Measurements from ENCODE around the gene APBB1.
"Not testable (repeated sequence)": the region's sequence is repeated elsewhere in the genome, so short reads cannot be mapped to it uniquely, and the experiment has no call there.

APBB1 gene

GRCh38 chr11:6415797-6416196, 3.1 kb downstream of the APBB1 start:
- DNase-seq, result no peak

GRCh38 chr11:6414874-6415328, 4.0 kb downstream of the APBB1 start:
- DNase-seq, result no peak

GRCh38 chr11:6413791-6414201, 5.1 kb downstream of the APBB1 start:
- no peak for DNase-seq

- DNase-seq, result no peak
Observed at GRCh38 chr11:6411594-6412031, 7.3 kb downstream of the APBB1 start.

- DNase-seq, result no peak
Observed at GRCh38 chr11:6410695-6411430, 8.0 kb downstream of the APBB1 start.

- no peak for DNase-seq
Observed at GRCh38 chr11:6406370-6406769, 12.5 kb downstream of the APBB1 start.

- no peak for DNase-seq
Observed at GRCh38 chr11:6405846-6406245, 13.0 kb downstream of the APBB1 start.

- DNase-seq, result no peak
Observed at GRCh38 chr11:6405052-6405667, 13.7 kb downstream of the APBB1 start.

DNA sequence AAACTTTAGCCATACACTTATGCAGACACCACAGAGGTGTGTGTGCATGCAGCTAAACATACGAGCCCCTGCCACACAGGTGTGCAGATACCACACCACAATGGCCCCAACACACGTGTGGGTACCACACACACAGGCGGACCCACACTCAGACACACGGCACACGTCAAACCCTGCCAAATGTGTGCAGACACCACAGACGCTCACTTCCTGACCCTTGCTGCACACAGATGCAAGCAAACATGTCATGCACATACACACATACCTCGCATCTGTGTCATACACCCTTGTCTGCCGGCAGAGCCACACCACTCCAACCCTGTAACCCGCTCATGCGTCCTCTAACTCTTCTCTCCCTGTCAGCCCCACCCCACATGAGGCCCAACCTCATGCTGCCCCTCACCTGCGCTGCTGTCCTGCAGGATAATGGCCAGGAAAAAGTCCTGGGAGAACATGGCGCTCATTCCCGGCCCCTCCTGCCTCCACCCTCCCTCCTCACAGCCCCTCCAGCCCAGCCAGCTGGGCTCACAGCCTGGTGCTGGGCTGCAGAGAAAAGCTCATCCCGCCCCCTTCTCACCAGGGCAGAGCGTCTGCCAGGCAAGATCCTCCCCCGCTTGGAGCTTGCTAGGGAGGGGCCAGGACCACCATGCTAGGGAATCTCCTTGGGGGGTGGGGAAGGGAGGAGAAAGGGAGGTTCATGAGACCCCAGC, 14.4 kb downstream of the APBB1 start:
- DNase-seq, result no peak

DNA sequence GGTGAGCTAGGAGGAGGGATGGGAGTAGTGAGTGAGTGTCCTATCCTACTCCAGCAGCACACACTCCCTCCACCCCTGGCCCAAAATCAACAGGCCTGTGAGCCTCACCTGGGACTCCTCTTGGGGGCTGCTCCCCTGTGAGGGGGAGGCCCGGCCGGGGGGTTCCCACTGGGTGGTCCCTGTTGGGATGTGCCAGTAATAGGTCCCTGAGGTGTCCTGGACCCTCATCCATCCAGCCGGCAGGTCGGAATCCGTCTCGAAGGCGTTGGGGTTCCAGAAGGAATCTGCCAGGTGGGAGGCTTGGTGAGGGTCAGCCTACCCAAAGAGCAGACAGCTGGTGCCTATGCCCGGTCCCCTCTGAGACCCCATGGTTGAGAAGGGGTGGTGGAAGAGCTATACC, 15.4 kb downstream of the APBB1 start:
- DNase-seq, result no peak

DNA sequence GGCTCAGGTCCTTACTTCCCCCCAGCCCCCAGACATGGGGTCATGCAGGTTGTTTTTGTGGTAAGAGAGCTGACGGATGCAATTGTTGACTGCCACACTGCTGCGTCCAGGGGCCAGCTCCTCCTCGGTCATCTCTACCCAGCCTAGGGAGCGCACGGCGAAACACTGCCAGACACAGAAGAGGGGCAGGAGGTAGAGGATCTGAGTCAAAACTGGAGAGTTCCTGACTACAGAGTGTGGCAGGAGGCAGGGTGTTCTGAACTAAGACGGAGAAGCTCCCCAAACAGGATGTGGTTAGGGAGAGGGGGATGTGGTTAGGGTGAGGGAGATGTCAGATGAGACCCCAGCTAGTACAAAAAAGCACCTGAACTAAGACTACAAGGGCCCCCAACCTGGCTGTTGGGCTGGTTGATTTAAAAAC, 16.3 kb downstream of the APBB1 start:
- DNase-seq, result no peak

DNA sequence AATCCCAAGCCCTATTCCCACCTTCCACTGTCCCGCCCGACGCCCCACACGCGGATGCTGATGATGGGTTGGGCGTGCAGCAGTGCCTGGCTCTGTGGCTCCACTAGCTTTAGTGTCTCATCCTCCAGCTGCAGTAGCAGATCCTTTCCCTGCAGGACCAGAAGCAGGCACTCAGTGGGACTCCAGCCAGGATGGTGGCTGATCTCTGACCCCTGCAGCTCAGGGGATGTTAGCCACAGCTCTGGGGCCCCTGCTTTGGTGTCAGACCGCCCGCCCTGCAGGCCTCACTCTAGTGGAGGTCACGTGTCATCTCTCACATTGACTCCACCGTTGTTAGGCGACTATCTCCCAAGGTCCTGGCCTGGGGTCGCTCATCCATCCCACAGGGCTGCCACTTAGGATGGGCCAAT, 16.8 kb downstream of the APBB1 start:
- DNase-seq, result no peak

DNA sequence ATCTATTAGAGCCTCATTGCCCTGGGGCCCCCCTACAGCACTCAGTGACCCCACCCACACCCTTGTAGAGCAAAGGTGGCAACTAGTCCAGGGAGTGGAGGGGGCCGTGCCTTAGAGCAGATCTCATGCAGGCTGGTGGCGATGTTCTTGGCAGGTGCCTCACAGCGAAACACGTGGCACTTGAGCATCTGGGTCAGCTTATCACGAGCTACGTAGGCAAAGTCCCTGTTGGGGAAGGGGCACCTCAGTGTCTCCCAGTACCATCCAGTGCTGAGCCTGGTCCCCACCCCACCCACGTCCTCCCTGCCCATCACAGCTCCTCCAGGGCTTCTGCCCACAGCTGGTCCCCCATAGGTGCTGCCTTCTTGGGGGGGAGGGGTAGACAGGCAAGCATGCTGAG, 17.4 kb downstream of the APBB1 start:
- no peak for DNase-seq

- no peak for DNase-seq
Observed at GRCh38 chr11:6400431-6401345, 18.2 kb downstream of the APBB1 start.

GRCh38 chr11:6397636-6398035, 21.3 kb downstream of the APBB1 start:
- no peak for DNase-seq

GRCh38 chr11:6397156-6397555, 21.7 kb downstream of the APBB1 start:
- no peak for DNase-seq

DNA sequence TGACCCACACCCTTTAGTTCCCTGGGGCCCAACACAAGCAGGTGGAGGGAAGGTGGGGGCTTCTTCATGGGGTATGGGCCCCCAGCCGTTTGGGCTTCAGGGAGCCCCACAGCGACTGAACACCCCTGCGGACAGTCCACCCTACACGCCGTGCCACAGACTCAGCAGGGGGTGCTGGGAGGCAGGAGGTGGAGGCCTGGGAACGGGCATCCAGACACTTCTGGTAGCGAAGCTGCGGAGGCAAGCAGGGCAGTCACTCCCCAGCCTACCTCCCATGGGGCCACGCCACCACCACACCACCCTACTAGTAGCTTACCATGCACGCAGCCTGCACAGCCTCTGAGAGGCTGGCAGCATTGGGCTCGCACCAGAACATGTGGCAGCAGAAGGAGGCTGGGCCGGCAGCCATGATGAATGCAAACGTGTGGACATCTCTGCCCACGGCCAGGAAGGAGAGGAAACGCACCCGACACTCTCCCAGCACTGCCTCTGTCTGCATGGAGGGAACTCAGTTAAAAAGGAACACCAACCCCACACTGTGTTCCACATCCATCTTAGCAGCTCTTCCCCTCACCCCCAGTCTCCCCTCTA, 23.3 kb downstream of the APBB1 start:
- no peak for DNase-seq

GRCh38 chr11:6393989-6394670, 24.8 kb downstream of the APBB1 start:
- no peak for DNase-seq

DNA sequence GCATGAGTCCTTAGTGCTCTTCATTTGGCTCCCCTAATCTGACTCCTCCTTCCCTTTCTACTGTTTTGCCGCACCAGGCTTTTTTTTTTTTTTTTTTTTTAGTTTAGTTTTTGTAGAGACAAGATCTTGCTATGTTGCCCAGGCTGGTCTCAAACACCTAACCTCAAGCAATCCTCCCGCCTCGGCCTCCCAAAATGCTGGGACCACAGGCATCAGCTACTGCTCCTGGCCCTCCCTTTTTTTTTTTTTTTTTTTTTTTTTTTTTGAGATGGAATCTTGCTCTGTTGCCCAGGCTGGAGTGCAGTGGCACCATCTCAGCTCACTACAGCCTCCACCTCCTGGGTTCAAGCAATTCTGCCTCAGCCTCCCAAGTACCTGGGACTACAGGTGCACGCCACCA, 26.6 kb downstream of the APBB1 start:
- DNase-seq, result not testable (repeated sequence)

GRCh38 chr11:6391537-6392134, 27.3 kb downstream of the APBB1 start:
- DNase-seq, result no peak

DNA sequence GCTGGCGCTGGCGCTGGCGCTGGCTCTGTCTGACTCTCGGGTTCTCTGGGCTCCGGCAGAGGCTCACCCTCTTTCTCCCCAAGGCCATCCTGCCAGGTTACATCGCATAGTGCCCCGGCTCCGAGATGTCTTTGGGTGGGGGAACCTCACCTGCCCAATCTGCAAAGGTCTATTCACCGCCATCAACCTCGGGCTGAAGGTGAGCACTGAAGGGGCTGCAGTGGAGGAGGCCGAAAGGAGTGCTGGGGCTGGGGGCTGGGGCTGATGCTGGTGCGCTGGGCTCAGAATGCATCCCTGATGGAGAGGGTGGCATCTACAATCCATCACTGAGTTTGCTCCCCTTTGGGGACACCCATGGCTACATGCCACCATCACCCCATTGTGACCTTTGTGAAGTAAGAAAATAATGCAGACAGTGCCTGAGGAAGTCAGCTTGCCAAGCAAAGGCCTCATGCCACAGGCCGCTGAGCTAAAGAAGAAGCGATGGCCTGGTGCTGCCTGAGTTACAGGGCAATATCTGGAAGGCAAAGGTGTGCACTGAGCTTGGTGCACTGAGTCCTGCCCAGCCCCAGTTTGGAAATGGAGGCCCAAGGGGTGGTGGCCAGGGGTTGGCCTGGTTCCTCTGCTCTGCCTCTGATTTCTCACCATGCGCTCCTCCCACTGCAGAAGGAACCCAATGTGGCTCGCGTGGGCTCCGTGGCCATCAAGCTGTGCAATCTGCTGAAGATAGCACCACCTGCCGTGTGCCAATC, 28.0 kb downstream of the APBB1 start:
- no peak for DNase-seq
